ENCODE results near the gene GTF3C5. TPM values are rescaled to one million over a fixed set of nuclear protein-coding genes. Genes with fewer than 3 reads are reported as not detected.
"Not testable (repeated sequence)": the region's sequence is repeated elsewhere in the genome, so short reads cannot be mapped to it uniquely, and the experiment has no call there.

The GTF3C5 gene
- total RNA-seq, 1 donor, result 29.7 TPM

GRCh38 chr9:132990781-132991180, 40.0 kb upstream of the GTF3C5 start:
- H3K27me3 ChIP-seq (ENCODE audit: insufficient read depth, low read length), result peaks cover 3% of the 10 kb centered on the region
- H3K4me3 ChIP-seq (ENCODE audit: low read length), result no peak overlapping the region
- peaks cover 23% of the 10 kb centered on the region for H3K4me1 ChIP-seq (ENCODE audit: insufficient read depth, low read length)
- H3K9me3 ChIP-seq (ENCODE audit: low read depth, low read length), result no peaks in the 10 kb centered on the region

DNA sequence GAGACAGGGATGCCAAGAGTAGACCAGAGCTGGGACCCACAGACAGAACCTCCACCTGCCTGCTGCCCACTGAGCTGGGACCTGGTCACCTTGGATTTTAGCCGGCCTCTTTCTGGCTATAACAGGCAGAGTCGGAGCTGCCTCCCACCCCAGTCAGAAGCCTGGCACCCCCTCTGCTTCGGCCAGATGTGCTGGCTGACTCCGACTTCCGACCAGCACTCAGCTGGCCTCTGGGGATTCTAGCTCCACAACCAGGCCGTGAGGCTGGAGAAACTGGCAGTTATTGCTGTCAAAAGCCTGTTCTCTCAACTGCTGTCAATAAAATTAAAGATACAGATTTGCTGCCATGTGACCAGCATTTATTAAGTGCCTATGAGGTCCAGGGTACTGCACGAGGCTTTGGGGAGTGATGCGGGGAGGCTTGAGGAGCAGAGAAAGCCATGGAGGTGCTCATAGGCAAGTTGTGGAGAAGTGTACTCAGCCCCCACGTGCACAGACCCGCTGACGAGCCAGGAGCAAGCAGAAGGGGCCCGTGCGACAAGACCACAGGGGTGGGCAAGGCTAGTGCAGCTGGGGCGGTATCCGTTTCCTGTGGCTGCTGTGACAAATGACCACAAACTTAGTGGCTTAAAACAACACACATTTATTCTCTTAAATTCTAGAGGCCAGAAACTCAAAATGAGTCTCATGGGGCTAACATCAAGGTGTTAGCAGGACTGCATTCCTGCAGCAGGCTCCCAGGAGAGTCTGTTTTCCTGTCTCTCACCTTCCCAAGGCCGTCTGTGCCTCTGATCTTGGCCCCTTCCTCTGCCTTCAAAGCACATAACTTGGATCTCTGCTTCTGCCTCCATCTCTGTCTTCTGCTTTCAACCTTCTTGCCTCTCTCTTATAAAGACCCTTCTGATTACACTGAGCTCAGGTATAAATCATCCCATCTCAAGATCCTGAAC, 39.2 kb upstream of the GTF3C5 start:
- Histone ChIP-seq H3K9me3 (ENCODE audit: low read depth, low read length) (no peaks in the 10 kb centered on the region), H3K4me3 (ENCODE audit: low read length) (no peak overlapping the region), H3K27me3 (ENCODE audit: insufficient read depth, low read length) (peaks cover 3% of the 10 kb centered on the region), H3K4me1 (ENCODE audit: insufficient read depth, low read length) (peaks cover 23% of the 10 kb centered on the region)

DNA sequence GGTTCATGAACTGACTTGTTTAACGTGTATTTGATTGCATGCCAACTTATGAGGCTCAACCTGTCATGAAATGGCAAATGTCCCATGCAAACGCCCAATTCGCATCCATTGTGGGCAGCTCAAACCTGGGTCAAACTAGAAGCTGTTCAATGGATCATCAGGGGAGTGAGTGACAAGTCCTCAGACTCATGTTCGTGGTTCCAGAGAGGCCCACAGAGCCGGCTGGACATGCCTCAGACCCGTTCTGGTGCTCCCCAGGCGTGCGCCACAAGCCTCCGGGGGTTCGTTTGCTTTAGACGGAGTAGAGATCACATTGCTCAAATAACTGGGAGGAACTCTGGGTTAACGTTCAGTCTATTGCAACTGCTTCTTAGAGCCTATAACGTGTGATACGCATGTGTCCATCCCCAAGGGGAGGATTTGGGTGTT, 37.3 kb upstream of the GTF3C5 start:
- peaks cover 23% of the 10 kb centered on the region for H3K4me1 ChIP-seq (ENCODE audit: insufficient read depth, low read length)
- no peak overlapping the region for H3K4me3 ChIP-seq (ENCODE audit: low read length)
- no peaks in the 10 kb centered on the region for H3K9me3 ChIP-seq (ENCODE audit: low read depth, low read length)
- peaks cover 3% of the 10 kb centered on the region for H3K27me3 ChIP-seq (ENCODE audit: insufficient read depth, low read length)

DNA sequence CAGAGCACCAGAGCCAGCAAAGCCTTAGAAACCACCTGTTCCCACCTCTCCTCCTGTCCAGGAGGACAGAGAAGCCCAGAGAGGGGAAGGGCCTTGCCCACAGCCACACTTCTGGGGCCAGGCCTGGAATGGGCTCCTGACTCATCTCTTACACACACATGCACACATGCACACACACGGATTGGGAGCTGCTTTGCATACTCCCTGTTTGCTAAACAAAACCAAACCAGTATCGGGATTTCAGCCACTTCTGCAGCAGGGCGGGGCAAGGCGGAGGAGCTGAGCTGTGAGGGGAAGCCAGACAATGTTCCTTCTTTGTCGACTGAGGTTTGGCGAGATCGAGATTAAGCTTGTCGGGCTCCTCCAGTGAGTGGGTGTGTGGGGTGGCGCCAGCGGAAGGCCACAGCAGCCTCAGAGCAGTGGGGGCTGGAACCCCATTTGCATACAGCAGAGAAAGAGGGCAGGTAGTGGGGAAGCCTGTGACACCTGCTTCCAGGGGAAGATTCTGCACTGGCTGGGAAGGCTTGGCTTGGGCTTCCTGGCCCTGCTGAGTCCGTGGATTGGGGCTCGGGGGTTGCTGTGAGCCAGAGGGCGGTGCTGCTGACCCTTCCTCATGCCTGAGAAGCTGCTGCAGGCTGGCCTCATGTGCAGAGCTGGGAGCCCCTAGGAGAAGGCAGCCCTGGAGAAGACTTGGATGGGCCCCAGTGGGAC, 36.2 kb upstream of the GTF3C5 start:
- no peaks in the 10 kb centered on the region for H3K9me3 ChIP-seq (ENCODE audit: low read depth, low read length)
- H3K4me3 ChIP-seq (ENCODE audit: low read length), result no peak overlapping the region
- H3K4me1 ChIP-seq (ENCODE audit: insufficient read depth, low read length), result peaks cover 23% of the 10 kb centered on the region
- peaks cover 3% of the 10 kb centered on the region for H3K27me3 ChIP-seq (ENCODE audit: insufficient read depth, low read length)

GRCh38 chr9:132995121-132995420, 35.7 kb upstream of the GTF3C5 start:
- peaks cover 23% of the 10 kb centered on the region for H3K4me1 ChIP-seq (ENCODE audit: insufficient read depth, low read length)
- H3K9me3 ChIP-seq (ENCODE audit: low read depth, low read length), result no peaks in the 10 kb centered on the region
- H3K27me3 ChIP-seq (ENCODE audit: insufficient read depth, low read length), result peaks cover 3% of the 10 kb centered on the region
- no peak overlapping the region for H3K4me3 ChIP-seq (ENCODE audit: low read length)

- peaks cover 3% of the 10 kb centered on the region for H3K27me3 ChIP-seq (ENCODE audit: insufficient read depth, low read length)
These were observed 34.9 kb upstream of the GTF3C5 start for GRCh38 chr9:132995879-132996278.

DNA sequence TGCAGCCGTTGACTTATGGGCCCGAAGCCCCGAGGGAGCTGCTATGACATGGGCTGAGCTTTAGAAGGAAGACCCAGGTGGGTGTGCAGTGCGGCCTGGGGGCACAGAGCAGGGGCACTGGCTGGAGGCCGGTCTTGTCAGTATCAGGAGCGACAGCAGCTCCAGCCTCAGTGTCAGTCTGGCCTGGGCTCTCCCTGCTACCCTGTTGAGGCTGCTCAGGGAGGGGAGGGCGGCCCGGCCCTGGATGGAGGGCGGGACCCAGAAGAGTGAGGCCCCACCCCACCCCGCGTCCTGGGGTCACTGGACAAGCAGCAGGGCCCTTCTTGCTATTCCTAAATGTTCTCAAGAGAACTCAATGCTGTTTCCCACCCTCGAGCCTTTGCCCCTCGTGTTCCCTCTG, 34.3 kb upstream of the GTF3C5 start:
- Histone ChIP-seq H3K27me3 (ENCODE audit: insufficient read depth, low read length) (peaks cover 3% of the 10 kb centered on the region), H3K4me3 (ENCODE audit: low read length) (no peak overlapping the region), H3K4me1 (ENCODE audit: insufficient read depth, low read length) (peaks cover 16% of the 10 kb centered on the region), H3K9me3 (ENCODE audit: low read depth, low read length) (no peaks in the 10 kb centered on the region)

More at GRCh38 chr9:132995879-132996278, 34.9 kb upstream of the GTF3C5 start:
- Histone ChIP-seq H3K4me1 (ENCODE audit: insufficient read depth, low read length) (peaks cover 23% of the 10 kb centered on the region), H3K9me3 (ENCODE audit: low read depth, low read length) (no peaks in the 10 kb centered on the region), H3K4me3 (ENCODE audit: low read length) (no peak overlapping the region)

- Histone ChIP-seq H3K4me1 (ENCODE audit: insufficient read depth, low read length) (peaks cover 7% of the 10 kb centered on the region), H3K9me3 (ENCODE audit: low read depth, low read length) (no peaks in the 10 kb centered on the region), H3K4me3 (ENCODE audit: low read length) (no peak overlapping the region), H3K27me3 (ENCODE audit: insufficient read depth, low read length) (no peaks in the 10 kb centered on the region)
These were observed 33.2 kb upstream of the GTF3C5 start for GRCh38 chr9:132997591-132997990.

DNA sequence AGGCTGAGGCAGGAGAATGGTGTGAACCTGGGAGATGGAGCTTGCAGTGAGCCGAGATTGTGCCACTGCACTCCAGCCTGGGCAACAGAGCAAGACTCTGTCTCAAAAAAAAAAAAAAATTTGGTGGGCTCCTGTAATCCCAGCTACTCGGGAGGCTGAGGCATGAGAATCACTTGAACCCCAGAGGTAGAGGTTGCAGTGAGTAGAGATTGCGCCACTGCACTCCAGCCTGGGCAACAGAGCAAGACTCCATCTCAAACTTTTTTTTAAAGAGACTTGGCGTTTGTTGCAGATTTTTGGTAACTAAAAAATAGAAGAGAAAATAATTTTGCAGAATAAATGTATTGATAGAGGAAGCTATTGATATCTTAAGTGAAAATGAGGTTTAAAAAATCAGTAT, 32.6 kb upstream of the GTF3C5 start:
- H3K4me3 ChIP-seq (ENCODE audit: low read length); H3K9me3 ChIP-seq (ENCODE audit: low read depth, low read length); H3K4me1 ChIP-seq (ENCODE audit: insufficient read depth, low read length); H3K27me3 ChIP-seq (ENCODE audit: insufficient read depth, low read length): not testable (repeated sequence)

GRCh38 chr9:132998831-132999635, 31.8 kb upstream of the GTF3C5 start:
- H3K9me3 ChIP-seq (ENCODE audit: low read depth, low read length), result no peaks in the 10 kb centered on the region
- H3K27me3 ChIP-seq (ENCODE audit: insufficient read depth, low read length), result no peaks in the 10 kb centered on the region
- no peak overlapping the region for H3K4me3 ChIP-seq (ENCODE audit: low read length)
- peaks cover 11% of the 10 kb centered on the region for H3K4me1 ChIP-seq (ENCODE audit: insufficient read depth, low read length)

DNA sequence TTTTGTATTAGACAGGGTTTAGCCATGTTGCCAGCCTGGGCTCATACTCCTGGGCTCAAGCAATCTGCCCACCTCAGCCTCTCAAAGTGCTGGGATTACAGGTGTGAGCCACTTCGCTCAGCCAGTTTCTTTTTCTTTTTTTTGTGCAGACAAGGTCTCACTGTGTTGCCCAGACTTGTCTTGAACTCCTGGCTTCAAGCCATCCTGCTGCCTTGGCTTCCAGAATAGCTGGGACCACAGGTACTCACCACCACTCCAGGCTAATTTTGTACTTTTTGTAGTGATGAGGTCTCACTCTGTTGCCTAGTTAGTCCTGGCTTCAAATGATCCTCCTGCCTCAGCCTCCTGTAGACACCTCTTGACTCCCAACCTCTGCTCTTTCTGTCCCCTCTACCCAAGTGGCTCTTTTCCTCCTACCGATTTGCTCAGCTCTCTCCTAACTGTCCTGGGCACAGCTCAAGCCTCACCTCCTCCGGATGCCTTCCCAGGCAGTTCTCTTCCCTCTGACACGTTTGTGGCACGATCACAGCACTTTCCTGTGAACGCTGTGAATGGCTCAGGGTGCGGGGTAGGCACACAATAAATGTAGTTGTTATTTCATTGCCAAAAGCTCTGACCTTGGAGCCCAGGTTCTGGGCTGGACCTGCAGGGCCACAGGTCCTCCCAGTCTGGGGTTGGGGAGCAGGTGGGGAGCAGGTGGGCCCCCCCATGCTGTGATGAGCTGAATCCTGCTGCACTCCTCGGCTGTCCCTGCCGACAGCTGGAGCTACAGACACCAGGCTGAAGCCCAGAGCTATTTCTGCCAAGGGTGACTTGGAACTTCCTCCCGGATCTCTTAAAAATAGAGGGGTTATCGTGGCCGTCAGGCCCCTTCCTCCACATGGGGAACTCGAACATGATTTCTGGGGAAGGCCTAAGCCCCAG, 28.4 kb upstream of the GTF3C5 start:
- no peaks in the 10 kb centered on the region for H3K9me3 ChIP-seq (ENCODE audit: low read depth, low read length)
- no peak overlapping the region for H3K4me3 ChIP-seq (ENCODE audit: low read length)
- no peaks in the 10 kb centered on the region for H3K27me3 ChIP-seq (ENCODE audit: insufficient read depth, low read length)
- peaks cover 16% of the 10 kb centered on the region for H3K4me1 ChIP-seq (ENCODE audit: insufficient read depth, low read length)

DNA sequence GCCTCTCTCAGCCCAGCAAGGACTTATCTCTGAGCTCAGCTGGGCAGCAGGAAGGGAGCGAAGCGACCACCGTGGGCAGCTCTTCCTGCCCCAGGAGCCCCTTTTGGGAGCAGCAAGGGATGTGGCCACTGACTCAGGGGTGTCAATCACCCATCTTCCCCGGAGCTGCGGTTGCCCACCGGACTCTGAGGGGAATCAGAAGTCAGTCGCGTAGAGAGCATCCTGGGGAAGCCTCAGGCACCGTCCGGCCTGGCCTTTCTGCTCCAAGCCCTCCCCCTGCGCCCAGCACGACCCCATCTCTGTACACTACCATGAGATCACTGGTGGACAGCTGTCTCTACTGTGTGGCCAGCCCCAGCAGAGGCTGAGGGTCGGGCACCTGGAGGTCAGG, 27.7 kb upstream of the GTF3C5 start:
- Histone ChIP-seq H3K9me3 (ENCODE audit: low read depth, low read length) (no peaks in the 10 kb centered on the region), H3K4me3 (ENCODE audit: low read length) (no peak overlapping the region), H3K27me3 (ENCODE audit: insufficient read depth, low read length) (no peaks in the 10 kb centered on the region), H3K4me1 (ENCODE audit: insufficient read depth, low read length) (peaks cover 16% of the 10 kb centered on the region)

DNA sequence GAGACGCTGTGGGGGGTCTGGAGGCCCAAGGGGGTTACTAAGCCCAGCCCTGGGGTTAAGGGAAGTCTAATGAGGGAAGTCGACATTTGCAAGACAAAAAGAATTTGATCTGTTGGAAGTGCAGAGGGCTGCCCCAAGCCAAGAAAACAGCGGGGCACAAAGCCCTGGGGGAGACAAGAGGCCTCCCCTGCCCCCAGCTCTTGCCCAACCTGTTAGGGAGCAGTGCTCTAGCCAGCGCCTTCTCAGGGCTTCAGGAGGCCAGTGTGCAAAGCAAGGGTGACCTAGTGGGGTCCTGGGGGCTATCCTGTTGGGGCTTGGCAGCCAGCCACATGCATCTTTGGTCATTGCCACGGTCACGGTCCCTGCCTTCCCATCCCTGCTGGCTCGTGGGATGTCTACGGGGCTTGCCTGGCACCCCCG, 27.1 kb upstream of the GTF3C5 start:
- no peaks in the 10 kb centered on the region for H3K9me3 ChIP-seq (ENCODE audit: low read depth, low read length)
- peaks cover 16% of the 10 kb centered on the region for H3K4me1 ChIP-seq (ENCODE audit: insufficient read depth, low read length)
- H3K4me3 ChIP-seq (ENCODE audit: low read length), result no peak overlapping the region
- H3K27me3 ChIP-seq (ENCODE audit: insufficient read depth, low read length), result no peaks in the 10 kb centered on the region
